Uterus (tissue), 2 donors: ENCODE data around the gene FFAR4.

ENCODE experiments used
- POLR2A ChIP-seq, 2 donors: fragments of 450-650 bp; IDR thresholded peaks; one replicate each; pipeline ENCODE4 v1.6.1; 2016; ENCODE audit warnings: antibody characterized with exemption in 2 of 2, mild to moderate bottlenecking in 1 of 2, moderate library complexity in 1 of 2
- TF ChIP-seq, protein P1 (sequence below), 4 experiments: fragments of 200-600 bp in 2 of 4; fragments of 450-650 bp in 2 of 4; sonication (generic) in 2 of 4; IDR thresholded peaks; one replicate each; pipeline ENCODE4 v1.5.1; 2016 to 2019; ENCODE audit warnings: antibody characterized with exemption in 4 of 4, mild to moderate bottlenecking in 2 of 4, moderate library complexity in 1 of 4

DNA sequence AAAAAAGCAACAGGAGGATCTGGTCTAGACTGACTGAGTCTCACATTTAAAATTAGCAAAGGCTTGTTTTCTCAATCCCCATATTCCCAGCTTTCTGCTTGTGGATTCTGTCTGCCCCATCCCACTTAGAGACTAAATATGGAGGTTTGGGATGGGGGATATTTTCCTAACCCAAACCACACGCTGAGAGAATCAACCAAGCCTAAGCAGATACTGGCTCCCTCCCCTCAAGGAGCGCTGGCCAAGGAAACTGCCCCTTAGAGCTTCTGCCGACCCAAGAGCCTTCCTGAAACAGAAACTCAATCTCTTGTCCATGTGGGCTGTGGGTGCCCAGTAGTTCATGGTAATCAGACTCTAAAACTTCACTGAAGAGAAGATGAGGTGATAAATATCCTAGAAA is 3.9 kb downstream of the FFAR4 start:
- TF ChIP-seq, protein P1, sequence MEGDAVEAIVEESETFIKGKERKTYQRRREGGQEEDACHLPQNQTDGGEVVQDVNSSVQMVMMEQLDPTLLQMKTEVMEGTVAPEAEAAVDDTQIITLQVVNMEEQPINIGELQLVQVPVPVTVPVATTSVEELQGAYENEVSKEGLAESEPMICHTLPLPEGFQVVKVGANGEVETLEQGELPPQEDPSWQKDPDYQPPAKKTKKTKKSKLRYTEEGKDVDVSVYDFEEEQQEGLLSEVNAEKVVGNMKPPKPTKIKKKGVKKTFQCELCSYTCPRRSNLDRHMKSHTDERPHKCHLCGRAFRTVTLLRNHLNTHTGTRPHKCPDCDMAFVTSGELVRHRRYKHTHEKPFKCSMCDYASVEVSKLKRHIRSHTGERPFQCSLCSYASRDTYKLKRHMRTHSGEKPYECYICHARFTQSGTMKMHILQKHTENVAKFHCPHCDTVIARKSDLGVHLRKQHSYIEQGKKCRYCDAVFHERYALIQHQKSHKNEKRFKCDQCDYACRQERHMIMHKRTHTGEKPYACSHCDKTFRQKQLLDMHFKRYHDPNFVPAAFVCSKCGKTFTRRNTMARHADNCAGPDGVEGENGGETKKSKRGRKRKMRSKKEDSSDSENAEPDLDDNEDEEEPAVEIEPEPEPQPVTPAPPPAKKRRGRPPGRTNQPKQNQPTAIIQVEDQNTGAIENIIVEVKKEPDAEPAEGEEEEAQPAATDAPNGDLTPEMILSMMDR (IDR thresholded peaks at IDR 0.05), result no peak
- no peak for TF ChIP-seq POLR2A (IDR thresholded peaks at IDR 0.05)
